HG03520 (cell line): Measurements from ENCODE around the gene ARX.

Source experiments
- ATAC-seq: cut with Tn5 transposase; IDR thresholded peaks from one replicate; pipeline ENCODE4 v1.9.1; 2021; ENCODE audit warnings: mild to moderate bottlenecking, moderate library complexity; ENCODE audit not compliant: unreplicated experiment

Gene ARX

GRCh38 chrX:25002661-25003020 lies 13.1 kb downstream of the ARX start:
- no peak for ATAC-seq

- no peak for ATAC-seq
Observed at GRCh38 chrX:25001808-25002660, 13.7 kb downstream of the ARX start.

GRCh38 chrX:24999511-24999910 lies 16.3 kb downstream of the ARX start:
- no peak for ATAC-seq

- ATAC-seq: no peak
Observed at GRCh38 chrX:24996096-24996709, 19.6 kb downstream of the ARX start.

GRCh38 chrX:24993879-24994278 lies 21.9 kb downstream of the ARX start:
- ATAC-seq: no peak

- no peak for ATAC-seq
Observed at GRCh38 chrX:24990535-24990934, 25.2 kb downstream of the ARX start.

- ATAC-seq: no peak
Observed at GRCh38 chrX:24988314-24988713, 27.5 kb downstream of the ARX start.

GRCh38 chrX:24987731-24988130 lies 28.0 kb downstream of the ARX start:
- no peak for ATAC-seq

- no peak for ATAC-seq
Observed at GRCh38 chrX:24985120-24985519, 30.6 kb downstream of the ARX start.

GRCh38 chrX:24983931-24984330 lies 31.8 kb downstream of the ARX start:
- ATAC-seq: no peak

- ATAC-seq: no peak
Observed at GRCh38 chrX:24982306-24982965, 33.3 kb downstream of the ARX start.

GRCh38 chrX:24981030-24981429 lies 34.7 kb downstream of the ARX start:
- no peak for ATAC-seq

GRCh38 chrX:24979081-24979480 lies 36.7 kb downstream of the ARX start:
- ATAC-seq: no peak

- ATAC-seq: no peak
Observed at GRCh38 chrX:24969812-24970211, 46.0 kb downstream of the ARX start.

GRCh38 chrX:24965372-24965771 lies 50.4 kb downstream of the ARX start:
- ATAC-seq: no peak

GRCh38 chrX:24963823-24964222 lies 51.9 kb downstream of the ARX start:
- ATAC-seq: no peak

GRCh38 chrX:24961809-24962208 lies 54.0 kb downstream of the ARX start:
- ATAC-seq: no peak

GRCh38 chrX:24956828-24957227 lies 58.9 kb downstream of the ARX start:
- no peak for ATAC-seq

- ATAC-seq: no peak
Observed at GRCh38 chrX:24955372-24955930, 60.3 kb downstream of the ARX start.

GRCh38 chrX:24954732-24955131 lies 61.0 kb downstream of the ARX start:
- no peak for ATAC-seq
